Putamen (tissue), 1 donor: ENCODE data around the gene RXRA.

Experiments
- DNase-seq: peaks from one replicate; pipeline ENCODE4 v3.0.0-alpha.2; 2016; ENCODE audit warnings: low spot score

Gene RXRA

GRCh38 chr9:134473141-134474054 lies 147.1 kb downstream of the RXRA start:
- no peak for DNase-seq

DNA sequence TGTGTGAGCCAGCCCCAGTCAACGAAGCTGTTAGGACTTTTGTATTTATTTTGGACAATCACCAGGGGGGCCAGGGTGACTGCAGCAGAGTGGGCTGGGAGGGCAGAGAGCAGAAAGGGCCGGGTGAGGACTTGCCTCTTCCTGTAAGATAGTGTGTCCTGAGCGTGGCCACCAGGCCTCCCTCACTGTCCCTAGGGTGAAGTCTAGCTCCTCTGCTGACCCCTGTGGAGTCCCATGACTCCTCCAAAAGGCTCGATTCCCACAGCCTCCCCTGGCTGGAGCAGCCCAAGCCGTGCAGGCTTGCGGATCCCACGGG lies 147.8 kb downstream of the RXRA start:
- no peak for DNase-seq

DNA sequence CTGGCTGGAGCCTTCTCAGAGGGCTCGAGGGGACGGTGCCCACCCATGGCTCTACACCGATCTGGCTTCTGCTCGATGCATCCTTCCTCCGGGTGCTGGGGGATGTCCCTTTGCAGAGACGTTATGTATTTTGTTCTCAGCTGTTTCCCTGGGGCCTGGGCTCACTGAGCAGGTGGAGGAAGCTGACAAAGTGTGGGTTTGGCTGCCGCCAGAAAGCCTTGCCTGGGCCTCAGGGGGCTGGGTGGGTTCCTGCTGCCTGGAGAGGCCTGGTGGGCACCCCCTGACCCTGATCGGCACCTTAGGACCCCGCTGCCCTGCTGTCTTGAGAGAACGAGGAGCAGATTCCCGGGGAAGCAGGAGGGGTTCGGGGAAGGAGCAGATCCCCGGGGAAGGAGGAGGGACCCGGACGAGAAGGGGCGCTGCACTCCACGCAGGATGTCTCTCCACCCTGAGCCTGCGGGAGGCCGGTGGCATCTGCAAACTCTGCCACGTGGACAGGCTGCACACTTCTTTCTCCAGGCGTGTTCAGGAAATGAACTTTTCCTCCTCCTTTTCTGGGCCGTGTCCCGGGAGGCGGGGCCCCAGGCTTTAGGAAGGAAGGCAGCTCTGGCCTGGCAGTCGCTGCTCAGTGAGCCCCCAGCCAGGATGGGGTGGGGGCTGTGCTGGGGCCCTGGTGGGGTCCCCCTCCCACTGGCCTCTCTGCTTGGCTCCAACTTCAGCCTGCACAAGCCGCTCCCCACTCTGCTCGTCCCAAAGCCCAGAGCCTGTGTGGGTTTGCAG lies 148.9 kb downstream of the RXRA start:
- DNase-seq = no peak

- no peak for DNase-seq
These were observed 150.2 kb downstream of the RXRA start for GRCh38 chr9:134476272-134476941.

- no peak for DNase-seq
These were observed 150.7 kb downstream of the RXRA start for GRCh38 chr9:134476942-134477335.

- DNase-seq = no peak
These were observed 151.2 kb downstream of the RXRA start for GRCh38 chr9:134477342-134477925.

- no peak for DNase-seq
These were observed 151.7 kb downstream of the RXRA start for GRCh38 chr9:134477927-134478326.

DNA sequence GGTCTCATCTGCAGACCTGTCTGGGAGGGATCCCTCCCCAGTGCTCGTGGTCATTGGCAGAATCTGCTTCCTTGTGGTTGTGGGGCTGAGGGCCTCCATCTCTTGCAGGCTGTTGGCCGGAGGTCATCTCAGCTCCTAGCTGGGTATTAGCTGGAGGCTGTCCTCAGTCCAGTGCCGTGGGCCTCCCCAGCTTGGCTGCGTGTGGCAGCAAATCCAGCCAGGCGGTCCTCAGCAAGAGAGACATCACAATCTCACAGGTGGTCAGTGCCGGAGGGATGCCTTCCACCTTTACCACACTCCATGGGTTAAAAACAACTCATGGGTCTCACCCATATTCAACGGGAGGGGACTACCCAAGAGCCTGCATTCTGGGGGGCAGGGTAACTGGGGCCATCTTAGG lies 155.5 kb downstream of the RXRA start:
- no peak for DNase-seq

- no peak for DNase-seq
These were observed 156.0 kb downstream of the RXRA start for GRCh38 chr9:134482226-134482625.

DNA sequence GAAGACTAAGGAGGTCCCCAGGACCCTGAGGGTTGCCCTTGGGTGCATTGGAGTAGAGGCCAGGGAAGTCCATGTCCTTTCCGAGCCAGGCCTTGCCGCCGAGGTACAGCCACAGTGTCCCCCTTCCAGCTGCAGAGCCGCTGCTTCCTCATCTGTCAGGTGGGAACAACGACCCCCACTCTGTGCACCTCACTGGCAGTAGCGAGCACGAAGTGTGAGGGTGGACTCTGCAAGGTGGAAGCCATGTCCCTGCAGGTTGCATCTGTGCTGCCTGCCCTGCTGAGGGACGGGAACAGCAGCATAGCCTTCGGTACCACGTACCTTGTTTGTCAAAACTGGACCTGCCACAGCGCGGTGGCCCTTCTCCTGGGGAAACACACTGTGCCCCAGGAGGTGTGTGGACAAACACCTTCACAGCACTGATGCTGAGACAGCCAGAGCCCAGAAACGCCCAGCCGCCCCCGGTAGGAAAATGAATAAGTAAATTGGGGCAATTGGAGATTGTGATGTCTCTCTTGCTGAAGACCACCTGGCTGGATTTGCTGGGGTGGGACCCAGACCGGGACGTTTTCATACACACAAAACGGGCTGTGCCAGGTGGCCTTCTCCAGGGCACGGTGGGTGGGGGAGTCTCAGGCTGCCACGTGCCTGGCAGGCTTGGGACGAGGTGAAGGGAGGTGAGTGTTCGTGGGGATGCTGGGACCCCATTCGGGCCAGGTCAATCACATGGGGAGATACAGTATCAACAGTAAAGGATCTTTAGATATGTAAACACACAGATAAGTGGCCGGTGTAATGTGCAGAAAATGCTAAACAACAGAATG lies 157.3 kb downstream of the RXRA start:
- DNase-seq = no peak

- DNase-seq = peak; percentile 27
These were observed 158.2 kb downstream of the RXRA start for GRCh38 chr9:134484479-134484878.

DNA sequence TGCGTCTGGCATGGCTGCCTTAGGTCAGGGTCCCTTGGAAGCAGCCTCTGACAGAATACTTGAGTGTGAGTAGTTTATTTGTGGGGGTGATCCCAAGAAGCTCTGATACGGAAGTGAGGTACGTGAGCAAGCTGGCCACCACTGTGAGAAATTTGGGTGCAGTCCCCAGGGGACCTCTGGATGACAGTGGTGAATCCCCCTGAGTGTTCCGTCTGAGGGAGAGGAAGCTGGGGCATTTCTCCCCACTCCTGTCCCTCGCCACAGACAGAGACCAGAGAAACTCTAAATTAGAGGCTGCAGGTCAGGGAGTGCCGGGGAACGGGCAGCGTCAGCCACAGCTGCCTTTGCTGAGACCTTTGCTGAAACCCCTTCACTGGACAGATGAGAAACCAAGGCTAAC lies 159.4 kb downstream of the RXRA start:
- DNase-seq = no peak

DNA sequence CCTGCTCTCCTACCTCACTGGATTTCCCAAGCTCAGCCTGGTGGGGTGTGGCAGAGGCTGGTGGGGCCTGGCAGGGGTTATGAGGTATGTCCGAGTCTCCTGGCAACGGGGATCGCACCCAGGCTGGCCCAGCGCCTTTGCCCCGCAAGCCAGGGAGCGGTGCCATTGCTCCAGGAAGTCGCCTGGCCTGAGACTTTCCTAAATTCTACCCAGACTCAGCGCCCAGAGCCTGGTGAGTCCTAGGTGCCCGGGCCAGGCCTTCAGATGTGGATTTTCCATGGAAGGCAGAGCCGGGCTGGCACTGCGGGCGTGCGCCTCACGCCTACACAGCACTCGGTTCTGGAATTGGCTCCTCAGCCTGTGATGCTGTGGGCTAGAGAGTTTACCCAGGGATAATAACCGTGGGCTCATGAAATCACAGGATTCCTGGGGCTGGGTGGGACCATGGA lies 159.9 kb downstream of the RXRA start:
- no peak for DNase-seq

- DNase-seq = no peak
These were observed 160.3 kb downstream of the RXRA start for GRCh38 chr9:134486596-134486995.
